ENCODE data around the gene BCKDHA.
"Not testable (repeated sequence)": the region's sequence is repeated elsewhere in the genome, so short reads cannot be mapped to it uniquely, and the experiment has no call there.

The BCKDHA gene

DNA sequence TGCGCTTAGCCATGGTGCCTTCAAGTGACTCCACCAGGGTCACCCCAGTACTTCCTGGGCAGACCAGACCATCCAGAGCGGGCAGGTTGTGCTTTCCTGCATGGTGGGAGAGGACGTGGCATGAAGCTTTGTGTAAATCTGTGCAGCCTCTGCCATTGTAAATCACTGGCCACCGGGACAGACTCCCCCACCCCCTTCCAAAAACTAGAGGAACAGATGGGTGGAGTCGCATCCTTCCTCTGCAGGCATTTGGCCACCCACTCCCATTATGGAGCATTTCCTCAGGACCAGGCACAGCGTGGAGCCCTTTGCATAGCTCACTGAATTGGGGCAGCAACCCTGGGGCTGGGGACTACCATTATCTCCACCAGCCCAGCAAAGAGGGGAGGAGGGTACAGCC, 8.2 kb downstream of the BCKDHA start:
- DNase-seq (ENCODE audit: low read depth): no peak

DNA sequence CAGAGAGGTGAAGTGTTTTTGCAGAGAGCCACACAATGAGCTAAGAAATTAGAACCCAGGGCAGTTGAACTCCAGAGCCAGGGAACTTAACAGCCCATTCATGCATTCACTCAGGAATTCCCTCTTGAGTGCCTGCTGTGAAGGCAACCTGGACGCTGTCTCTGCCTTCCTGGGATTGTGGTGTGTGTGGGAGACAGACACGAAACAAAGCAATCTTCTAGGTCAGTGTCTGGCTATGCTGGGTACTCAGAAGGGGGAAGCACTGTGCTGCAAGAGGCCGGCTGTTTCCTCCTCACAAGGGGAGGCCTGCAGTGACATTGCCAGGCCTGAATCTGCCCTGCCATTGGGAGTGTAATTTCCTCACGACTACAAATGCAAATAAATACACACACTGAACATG, 9.7 kb downstream of the BCKDHA start:
- no peak for DNase-seq (ENCODE audit: low read depth)

DNA sequence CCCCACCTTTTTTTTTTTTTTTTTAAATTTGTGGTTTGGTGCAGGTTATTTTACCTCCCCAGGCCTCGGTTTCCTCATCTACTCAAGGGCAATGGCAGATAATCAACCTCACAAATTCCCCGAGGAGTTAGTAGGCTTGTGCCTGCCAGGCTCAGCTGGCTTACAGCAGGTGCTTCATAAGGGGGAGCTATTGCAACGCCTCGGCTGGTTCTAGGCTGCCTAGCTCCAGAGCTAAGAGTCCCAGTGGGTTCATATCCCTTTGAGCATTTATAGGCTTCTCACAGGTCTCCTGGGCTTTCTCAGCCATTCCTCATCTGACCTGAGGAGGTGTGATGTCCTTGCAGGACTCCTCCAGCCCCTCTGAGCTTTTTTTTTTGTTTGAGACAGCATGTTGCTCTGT, 10.6 kb downstream of the BCKDHA start:
- DNase-seq (ENCODE audit: low read depth): no peak

DNA sequence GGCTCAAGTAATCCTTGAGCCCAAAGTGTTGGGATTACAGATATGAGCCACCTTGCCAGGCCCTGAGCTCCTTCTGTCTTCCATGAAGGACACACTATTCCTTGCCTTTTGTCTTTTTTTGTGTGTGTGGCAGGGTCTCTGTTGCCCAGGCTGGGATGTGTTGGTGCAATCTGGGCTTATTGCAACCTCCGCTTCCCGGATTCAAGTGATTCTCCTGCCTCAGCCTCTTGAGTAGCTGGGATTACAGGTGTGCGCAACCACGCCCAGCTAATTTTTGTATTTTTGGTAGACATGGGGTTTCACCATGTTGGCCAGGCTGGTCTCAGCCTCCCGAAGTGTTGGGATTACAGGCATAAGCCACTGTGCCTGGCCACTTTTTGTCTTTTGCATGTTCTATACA, 11.2 kb downstream of the BCKDHA start:
- DNase-seq (ENCODE audit: low read depth): not testable (repeated sequence)

DNA sequence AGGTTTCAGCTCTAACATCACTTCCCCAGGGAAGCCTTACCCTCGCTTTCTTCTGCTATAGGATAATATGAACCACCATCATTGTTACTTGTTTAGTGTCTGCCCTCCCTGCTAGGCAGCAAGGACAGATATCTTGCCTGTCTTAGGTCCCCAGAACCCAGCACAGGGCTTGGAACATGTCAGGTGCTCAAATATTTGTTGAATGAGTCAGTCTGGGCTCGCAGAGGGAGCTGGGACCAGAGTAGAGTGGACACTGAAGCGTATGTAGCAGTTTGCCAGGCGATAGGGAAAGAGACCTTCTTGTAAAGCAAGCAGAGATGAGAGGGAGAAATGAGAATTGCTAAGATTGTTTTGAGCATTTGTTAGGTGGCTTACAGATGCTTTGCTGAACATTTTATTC, 11.7 kb downstream of the BCKDHA start:
- DNase-seq (ENCODE audit: low read depth): no peak

DNA sequence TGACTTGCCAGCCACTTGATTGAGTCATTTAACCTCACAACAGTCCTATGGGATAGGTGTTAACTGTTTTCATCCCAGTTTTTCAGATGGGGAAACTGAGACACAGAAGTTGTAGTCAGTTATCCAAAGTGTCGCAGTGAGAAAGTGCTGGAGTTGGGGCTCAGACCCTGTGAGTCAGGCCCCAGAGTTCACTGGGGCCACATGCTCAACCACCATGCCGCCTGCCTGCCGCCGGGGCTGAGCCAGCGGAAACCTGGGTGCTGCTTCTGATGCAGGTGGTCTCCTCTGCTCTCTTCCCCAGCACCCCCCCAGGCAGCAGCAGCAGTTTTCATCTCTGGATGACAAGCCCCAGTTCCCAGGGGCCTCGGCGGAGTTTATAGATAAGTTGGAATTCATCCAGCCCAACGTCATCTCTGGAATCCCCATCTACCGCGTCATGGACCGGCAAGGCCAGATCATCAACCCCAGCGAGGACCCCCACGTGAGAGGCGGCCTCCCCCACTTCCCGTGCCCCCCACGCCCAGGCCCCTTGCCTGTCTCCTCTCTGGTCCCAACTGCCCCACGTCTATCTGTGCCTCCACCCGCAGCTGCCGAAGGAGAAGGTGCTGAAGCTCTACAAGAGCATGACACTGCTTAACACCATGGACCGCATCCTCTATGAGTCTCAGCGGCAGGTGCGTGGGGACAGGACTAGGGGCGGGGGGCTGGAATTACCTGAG, 12.9 kb downstream of the BCKDHA start:
- no peak for DNase-seq (ENCODE audit: low read depth)

DNA sequence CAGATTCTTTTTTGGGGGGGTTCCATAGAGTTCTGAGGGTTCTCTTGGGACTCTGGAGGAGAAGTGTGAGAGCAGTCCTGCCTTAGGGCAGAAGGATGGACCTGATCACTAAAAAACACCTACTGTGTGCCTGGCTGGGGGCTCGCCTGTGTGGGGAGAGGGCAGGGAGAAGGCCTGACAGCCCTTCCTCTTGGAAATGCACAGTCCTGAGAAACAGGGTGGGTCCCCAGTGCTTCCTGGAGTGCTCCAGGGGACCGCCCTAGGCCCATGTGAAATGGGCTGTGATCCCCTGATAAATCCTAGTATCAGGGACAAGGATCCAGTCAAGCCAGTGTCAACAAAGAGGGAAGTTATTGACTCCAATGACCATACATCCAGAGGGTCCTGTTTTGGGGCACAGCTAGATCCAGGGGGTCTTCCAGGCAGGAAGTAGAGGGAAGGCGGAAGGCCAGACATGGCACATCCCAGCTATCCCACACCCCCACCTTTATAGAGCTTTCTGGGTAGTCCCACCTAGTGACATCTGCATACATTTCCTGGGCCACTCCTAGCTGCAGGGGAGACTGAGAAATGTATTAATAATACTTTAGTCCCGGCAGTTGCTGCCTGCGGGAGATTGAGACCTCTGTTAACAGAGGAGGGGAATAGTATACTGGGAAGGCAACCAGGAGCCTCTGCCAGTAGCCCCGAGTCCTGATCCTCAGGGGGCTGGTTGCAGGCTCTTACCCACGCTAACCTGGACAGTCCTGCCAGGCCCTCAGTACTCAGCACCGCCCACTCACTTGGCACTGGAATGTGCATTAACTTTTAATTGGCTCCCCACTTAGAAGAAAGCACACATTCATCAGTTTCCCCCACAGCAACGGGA, 13.7 kb downstream of the BCKDHA start:
- no peak for DNase-seq (ENCODE audit: low read depth)

DNA sequence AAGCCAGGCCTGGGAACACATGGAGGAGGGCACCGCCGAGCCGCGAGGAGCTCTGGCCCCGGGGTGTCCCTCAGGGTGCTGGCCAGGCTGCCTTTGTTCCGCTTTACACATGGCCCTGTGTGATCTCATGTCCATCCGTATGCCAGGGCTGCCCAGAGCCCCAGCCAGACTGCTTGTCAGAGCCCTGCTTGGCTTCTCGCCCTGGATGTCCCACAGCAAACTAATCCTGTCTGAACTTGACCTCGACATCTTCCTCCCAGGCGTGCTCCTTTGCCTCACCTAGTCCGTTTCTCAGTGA, 14.3 kb downstream of the BCKDHA start:
- no peak for DNase-seq (ENCODE audit: low read depth)

DNA sequence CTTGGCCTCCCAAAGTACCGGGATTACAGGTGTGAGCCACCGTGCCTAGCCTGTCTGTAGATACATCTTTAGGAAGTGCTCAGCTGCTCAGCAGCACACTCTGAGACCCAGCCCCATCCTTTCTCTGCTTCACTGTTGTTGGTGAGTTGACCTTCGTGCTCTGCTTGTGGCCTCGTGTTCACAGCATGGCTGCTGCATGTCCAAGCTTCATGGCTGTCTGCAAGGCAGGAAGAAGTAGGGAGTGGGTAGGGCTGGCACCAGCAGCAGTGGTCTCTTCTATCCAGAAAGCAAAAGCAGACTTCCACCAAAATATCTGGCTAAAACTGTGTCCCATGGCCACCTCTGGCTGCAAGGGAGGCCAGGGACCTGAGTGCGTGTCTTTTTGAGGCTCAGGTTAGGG, 15.3 kb downstream of the BCKDHA start:
- DNase-seq (ENCODE audit: low read depth): no peak

DNA sequence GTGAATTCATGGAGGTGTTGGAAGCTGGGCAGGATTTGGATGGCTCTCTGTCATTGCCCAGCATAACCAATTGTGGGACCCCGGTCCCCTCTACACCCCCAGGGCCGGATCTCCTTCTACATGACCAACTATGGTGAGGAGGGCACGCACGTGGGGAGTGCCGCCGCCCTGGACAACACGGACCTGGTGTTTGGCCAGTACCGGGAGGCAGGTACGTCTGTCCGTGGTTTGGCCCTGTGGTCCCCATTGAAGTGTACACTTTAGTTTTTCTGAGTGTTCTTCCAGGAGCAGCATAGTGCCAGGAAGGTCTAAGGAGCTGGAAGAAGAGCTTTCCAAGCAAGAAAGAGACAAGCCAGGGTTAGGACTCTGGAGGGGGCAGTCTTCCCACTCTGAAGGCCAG, 16.3 kb downstream of the BCKDHA start:
- no peak for DNase-seq (ENCODE audit: low read depth)

DNA sequence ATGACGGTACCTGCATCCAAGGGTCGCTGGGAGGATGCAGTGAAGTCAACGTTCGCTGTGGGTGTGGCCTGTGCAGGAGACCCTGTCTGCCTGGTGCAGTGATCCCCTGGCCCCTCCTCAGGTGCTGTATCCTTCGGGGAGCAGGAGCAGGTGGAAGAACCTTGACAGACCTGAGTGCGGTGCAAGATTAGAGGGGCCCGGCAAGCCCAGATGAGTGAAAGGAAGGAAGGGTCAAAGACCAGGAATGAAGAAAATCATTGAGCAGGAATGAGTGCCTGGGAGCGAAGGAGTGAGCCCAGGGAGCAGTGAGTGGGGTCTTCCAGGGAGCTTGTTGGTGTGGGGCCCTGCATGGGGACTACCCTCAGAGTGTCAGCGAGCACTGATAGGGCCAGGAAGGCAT, 16.8 kb downstream of the BCKDHA start:
- DNase-seq (ENCODE audit: low read depth): no peak

DNA sequence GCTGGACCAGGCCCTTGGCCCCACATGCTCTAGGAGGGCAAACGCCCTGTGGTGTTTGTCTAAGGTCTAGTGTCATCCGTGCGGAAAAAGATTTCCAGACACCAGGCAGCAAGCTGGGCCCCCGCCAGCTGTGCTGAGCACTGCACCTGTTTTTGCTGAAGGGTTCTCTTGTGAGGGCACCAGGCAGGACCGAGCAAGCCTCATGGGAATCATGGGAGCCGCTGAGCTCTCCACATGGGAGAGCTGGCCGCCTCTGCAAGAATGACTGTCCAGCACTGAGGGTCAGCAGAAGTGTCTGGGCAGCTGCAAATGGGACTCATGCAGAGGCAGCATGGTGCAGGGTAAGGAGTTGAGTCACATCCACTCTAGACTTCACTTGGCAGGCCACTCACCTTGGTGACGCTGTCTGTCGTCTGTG, 17.5 kb downstream of the BCKDHA start:
- no peak for DNase-seq (ENCODE audit: low read depth)

DNA sequence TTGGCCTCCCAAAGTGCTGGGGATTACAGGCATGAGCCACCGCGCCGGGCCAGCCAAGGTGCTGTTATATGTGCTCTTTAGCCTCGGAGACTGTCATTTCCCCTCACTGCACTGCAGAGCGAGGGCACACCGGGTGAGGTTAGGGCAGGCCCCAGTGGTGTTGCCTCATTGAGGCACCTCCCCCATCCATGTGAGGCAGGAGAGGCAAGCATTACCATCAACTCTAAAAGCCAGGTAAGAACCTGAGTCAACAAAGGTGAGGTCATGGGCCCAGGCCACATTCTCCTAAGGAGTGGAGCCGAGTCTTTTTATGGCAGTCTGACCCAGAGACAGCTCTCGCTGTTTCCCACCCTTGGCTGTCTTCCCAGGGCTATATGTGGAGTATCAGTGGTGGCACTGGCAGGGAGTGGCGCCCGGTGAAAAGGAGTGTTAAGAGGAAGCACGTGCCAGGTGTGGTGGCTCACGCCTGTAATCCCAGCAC, 18.6 kb downstream of the BCKDHA start:
- DNase-seq (ENCODE audit: low read depth): no peak

DNA sequence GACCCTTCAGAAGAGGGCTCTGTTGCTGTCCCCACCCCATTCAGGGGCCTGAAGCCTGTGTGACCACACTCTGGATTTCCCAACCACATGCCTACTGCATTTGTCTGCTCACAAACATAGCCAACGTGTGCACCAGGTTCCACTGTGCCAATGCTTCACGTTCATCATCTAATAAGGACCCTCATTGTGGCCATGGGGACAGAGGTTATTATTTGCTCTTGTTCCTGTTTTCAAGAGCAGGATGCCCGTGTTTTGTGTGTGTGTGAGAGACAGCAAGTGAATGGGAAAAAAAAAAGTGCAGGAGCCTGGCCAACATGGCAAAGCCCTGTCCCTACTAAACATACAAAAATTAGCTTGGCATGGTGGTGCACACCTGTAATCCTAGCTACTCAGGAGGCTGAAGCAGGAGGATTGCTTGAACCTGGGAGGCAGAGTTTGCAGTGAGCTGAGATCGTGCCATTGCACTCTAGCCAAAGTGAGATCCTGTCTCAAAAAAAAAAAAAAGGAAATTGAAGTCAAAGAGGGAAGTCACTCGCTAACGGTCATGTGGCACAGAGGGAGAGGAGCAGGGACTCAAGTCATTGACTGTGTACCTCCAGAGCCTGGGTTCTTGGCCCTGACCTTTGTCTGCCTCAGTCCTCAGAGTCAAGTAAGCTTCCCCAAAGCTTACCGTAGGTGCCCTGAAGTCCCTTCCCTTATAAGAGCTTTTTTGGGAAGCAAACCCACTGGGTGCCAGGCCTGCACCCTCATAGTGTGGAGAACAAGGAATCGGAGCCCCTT, 22.7 kb downstream of the BCKDHA start:
- DNase-seq (ENCODE audit: low read depth): no peak

DNA sequence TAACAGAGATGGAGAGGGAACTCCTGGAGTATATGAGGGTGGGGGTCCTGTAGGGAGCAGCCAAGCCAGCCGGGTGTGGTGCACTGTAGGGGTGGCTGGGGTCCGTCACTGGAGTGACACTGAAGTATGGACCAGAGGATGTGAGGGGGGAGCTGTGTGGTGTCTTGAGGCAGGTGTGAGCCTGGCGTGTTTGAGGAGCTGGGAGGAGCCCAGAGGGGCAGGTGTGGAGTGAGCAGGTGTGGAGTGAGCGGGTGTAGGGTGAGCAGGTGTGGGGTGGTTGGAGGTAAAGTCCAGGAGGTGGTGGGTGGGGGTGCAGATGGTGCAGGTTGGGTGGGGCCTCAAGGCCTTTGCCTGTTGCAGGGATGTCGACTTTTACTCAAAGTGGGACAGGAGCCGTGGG, 23.7 kb downstream of the BCKDHA start:
- no peak for DNase-seq (ENCODE audit: low read depth)

DNA sequence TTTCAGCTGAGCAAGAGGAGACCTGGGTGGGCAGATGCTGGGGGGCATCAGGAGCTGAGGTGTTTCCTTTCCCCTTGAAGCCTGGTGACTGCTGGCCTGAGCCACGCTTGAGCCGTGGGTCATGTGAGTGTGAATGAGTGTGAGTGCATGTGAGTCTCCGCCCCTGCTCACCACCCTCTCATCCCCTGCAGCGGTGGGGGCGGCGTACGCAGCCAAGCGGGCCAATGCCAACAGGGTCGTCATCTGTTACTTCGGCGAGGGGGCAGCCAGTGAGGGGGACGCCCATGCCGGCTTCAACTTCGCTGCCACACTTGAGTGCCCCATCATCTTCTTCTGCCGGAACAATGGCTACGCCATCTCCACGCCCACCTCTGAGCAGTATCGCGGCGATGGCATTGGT, 24.4 kb downstream of the BCKDHA start:
- DNase-seq (ENCODE audit: low read depth): no peak

DNA sequence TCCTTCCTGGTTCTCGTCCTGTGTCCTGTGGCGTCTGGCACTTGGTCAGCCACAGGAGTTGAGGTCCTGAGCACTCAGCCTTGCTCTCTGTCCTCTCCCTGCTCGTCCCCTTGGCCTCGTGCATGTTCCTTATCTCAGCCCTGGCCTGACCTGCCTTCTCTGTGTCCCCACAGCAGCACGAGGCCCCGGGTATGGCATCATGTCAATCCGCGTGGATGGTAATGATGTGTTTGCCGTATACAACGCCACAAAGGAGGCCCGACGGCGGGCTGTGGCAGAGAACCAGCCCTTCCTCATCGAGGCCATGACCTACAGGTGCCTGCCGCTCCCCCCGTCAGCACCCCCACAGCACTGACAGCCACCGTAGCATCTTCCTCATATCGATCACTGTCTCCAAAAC, 24.8 kb downstream of the BCKDHA start:
- no peak for DNase-seq (ENCODE audit: low read depth)

DNA sequence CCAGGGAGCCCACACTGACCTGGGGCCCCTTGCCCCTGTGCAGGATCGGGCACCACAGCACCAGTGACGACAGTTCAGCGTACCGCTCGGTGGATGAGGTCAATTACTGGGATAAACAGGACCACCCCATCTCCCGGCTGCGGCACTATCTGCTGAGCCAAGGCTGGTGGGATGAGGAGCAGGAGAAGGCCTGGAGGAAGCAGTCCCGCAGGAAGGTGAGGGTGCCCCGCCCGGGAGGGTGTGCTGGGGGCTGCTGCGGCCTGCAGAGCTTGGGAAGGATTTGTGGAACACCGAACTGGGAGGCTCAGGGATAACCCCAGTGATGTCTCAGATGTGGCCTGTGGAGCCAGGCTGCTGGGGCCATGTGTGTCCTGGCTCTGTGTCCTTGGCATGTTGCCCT, 25.3 kb downstream of the BCKDHA start:
- no peak for DNase-seq (ENCODE audit: low read depth)

DNA sequence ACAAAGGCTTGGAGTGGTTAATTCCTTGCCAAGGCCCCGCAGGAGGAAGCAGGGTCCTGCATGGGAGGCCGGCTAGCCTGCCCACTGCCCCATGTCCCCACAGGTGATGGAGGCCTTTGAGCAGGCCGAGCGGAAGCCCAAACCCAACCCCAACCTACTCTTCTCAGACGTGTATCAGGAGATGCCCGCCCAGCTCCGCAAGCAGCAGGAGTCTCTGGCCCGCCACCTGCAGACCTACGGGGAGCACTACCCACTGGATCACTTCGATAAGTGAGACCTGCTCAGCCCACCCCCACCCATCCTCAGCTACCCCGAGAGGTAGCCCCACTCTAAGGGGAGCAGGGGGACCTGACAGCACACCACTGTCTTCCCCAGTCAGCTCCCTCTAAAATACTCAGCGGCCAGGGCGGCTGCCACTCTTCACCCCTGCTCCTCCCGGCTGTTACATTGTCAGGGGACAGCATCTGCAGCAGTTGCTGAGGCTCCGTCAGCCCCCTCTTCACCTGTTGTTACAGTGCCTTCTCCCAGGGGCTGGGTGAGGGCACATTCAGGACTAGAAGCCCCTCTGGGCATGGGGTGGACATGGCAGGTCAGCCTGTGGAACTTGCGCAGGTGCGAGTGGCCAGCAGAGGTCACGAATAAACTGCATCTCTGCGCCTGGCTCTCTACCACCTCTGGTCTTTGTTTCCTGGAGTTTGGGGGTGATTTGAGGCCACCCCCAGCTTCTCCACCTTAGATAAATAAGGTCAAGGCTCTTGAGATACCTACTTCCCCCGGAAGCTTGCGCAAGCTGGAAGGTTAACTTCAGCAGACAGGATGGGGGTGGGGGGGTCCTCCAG, 26.9 kb downstream of the BCKDHA start:
- no peak for DNase-seq (ENCODE audit: low read depth)

DNA sequence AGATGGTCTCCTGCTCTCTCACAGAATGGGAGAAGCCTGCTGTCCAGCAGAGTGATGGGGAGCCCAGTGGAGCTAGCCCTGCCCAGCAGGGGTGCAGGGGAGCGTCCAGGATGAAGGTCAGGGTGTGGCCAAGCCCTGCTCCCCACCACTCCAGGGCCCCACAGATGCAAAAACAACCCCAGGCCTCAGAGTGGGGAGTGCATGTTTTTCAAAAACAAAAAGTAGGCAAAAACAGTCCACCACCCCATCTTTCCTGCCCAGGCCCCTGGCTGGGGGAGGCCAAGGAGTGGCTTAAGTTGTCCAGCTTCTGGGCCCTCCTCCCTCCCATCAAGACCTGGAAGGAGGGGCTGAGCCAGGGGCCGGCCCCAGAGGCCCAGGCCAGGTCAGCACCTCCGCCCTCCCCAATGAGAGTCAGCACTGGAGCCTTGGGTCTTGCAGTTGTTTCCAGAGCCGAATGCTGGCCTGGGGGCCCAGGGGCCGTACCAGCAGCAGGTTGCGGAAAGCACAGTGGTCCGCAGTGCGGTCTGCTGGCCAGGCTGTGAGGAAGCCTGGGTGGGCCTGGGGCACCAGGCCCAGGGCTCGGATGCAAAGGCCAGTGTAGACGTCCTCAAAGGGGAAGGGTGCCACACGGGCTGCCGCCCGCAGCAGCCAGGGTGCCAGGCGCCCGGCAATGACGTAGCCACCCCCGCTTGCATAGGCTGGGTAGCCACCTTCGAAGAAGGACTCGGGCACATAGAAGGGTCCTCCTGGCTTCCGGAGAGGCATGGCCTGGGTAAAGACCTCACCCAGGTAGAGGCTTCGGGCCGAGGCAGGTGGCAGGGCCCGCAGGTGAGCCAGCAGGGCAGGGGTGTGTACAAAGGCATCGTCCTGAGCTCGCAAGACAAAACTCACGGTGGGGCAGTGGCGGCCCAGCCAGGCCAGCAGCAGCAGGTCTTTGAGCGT, 27.8 kb downstream of the BCKDHA start:
- DNase-seq (ENCODE audit: low read depth): no peak
